ENCODE measurements around the gene PTBP1. TPM values are rescaled to one million over a fixed set of nuclear protein-coding genes. Genes with fewer than 3 reads are reported as not detected.
"Not testable (repeated sequence)": the region's sequence is repeated elsewhere in the genome, so short reads cannot be mapped to it uniquely, and the experiment has no call there.

The PTBP1 gene
- total and polyA plus RNA-seq, 3 donors from 2014 or later: 116 to 196 (median 168) TPM

- H3K36me3 ChIP-seq (ENCODE audit: low read depth, missing control alignments): no peaks in the 10 kb centered on the region
- WGBS, 2 donors: 88 to 91% methylated on average over 18 to 47 of the region's 47 CpGs
Measured at GRCh38 chr19:815079-815774, 18.0 kb downstream of the PTBP1 start.

GRCh38 chr19:815775-816499 is 18.7 kb downstream of the PTBP1 start:
- Histone ChIP-seq H3K36me3 (ENCODE audit: low read depth, missing control alignments) (no peaks in the 10 kb centered on the region), H3K9me3 (no peaks in the 10 kb centered on the region)
- 93 to 96% methylated on average over 12 to 13 of the region's 13 CpGs for WGBS, 2 donors

More at GRCh38 chr19:815079-815774, 18.0 kb downstream of the PTBP1 start:
- TF ChIP-seq CTCF (IDR thresholded peaks at IDR 0.05) (no peak), POLR2A (IDR thresholded peaks at IDR 0.05) (no peak)
- Histone ChIP-seq H3K27me3 (no peaks in the 10 kb centered on the region), H3K4me3 (no peak overlapping the region), H3K27ac (no peak overlapping the region), H3K4me1 (no peaks in the 10 kb centered on the region), H3K9me3 (no peaks in the 10 kb centered on the region)
- DNase-seq: no peak
- intact Hi-C loops (cut with DNase I; ENCODE audit: low total_unique reads): no loop called here

GRCh38 chr19:816500-816857 is 19.2 kb downstream of the PTBP1 start:
- 84 to 96% methylated on average over 2 of the region's 2 CpGs for WGBS, 2 donors
- intact Hi-C loops (cut with DNase I; ENCODE audit: low total_unique reads): no loop called here
- H3K27ac ChIP-seq: no peak overlapping the region
- TF ChIP-seq CTCF (IDR thresholded peaks at IDR 0.05): no peak
- no peak for TF ChIP-seq POLR2A (IDR thresholded peaks at IDR 0.05)
- H3K4me3 ChIP-seq: no peak overlapping the region
- no peak for DNase-seq
- no peaks in the 10 kb centered on the region for H3K27me3 ChIP-seq
- H3K9me3 ChIP-seq: no peaks in the 10 kb centered on the region
- no peaks in the 10 kb centered on the region for H3K4me1 ChIP-seq
- H3K36me3 ChIP-seq (ENCODE audit: low read depth, missing control alignments): no peaks in the 10 kb centered on the region

More at GRCh38 chr19:815775-816499, 18.7 kb downstream of the PTBP1 start:
- Histone ChIP-seq H3K27me3 (no peaks in the 10 kb centered on the region), H3K4me1 (no peaks in the 10 kb centered on the region), H3K27ac (no peak overlapping the region), H3K4me3 (no peak overlapping the region)
- intact Hi-C loops (cut with DNase I; ENCODE audit: low total_unique reads): no loop called here
- no peak for DNase-seq
- TF ChIP-seq CTCF (IDR thresholded peaks at IDR 0.05) (no peak), POLR2A (IDR thresholded peaks at IDR 0.05) (no peak)

GRCh38 chr19:820212-820611 is 23.0 kb downstream of the PTBP1 start:
- H3K9me3 ChIP-seq; H3K4me3 ChIP-seq; intact Hi-C loops (cut with DNase I; ENCODE audit: low total_unique reads); H3K27ac ChIP-seq; H3K4me1 ChIP-seq; DNase-seq; H3K27me3 ChIP-seq; H3K36me3 ChIP-seq (ENCODE audit: low read depth, missing control alignments): not testable (repeated sequence)
- 89 to 93% methylated on average over 5 of the region's 5 CpGs for WGBS, 2 donors

- WGBS, 2 donors: 2% methylated on average over 30 of the region's 64 CpGs; no CpG with 5 or more reads in 1 of the 2 donors
- TF ChIP-seq POLR2A (IDR thresholded peaks at IDR 0.05): no peak
- no peak for TF ChIP-seq CTCF (IDR thresholded peaks at IDR 0.05)
- Histone ChIP-seq H3K27ac (no peak overlapping the region), H3K4me3 (peak overlapping the region; percentile 15 to 42), H3K36me3 (ENCODE audit: low read depth, missing control alignments) (no peaks in the 10 kb centered on the region), H3K27me3 (no peaks in the 10 kb centered on the region), H3K9me3 (no peaks in the 10 kb centered on the region), H3K4me1 (no peaks in the 10 kb centered on the region)
- no peak for DNase-seq
- intact Hi-C loops (cut with DNase I; ENCODE audit: low total_unique reads): no loop called here
Measured at GRCh38 chr19:821231-821824, 24.1 kb downstream of the PTBP1 start.

All from testis (tissue), 3 donors.